GM12875 (cell line): ENCODE data around the gene DLX2.

Experiments used
- H3K4me3 ChIP-seq: one replicate; pipeline ENCODE4 v1.5.1; 2011; ENCODE audit warnings: low read depth, low read length, control low read depth
- CTCF ChIP-seq: IDR thresholded peaks from 2 replicates; pipeline ENCODE4 v1.5.1; 2011; ENCODE audit warnings: low read depth, mild to moderate bottlenecking, control low read depth, inconsistent platforms, low read length, moderate library complexity, borderline replicate concordance; ENCODE audit not compliant: insufficient read depth

DLX2 gene

GRCh38 chr2:172106108-172106961, 3.6 kb upstream of the DLX2 start:
- H3K4me3 ChIP-seq, result peak overlapping the region; percentile 48

GRCh38 chr2:172105471-172106107, 2.9 kb upstream of the DLX2 start:
- no peak for TF ChIP-seq CTCF
- peak overlapping the region; percentile 48 for H3K4me3 ChIP-seq

More at GRCh38 chr2:172106108-172106961, 3.6 kb upstream of the DLX2 start:
- peak; percentile 65 for TF ChIP-seq CTCF

- peak; percentile 94 for TF ChIP-seq CTCF
- H3K4me3 ChIP-seq, result peak overlapping the region; percentile 55
Observed at GRCh38 chr2:172103471-172104272, 972 bp upstream of the DLX2 start.

GRCh38 chr2:172101821-172102390, 794 bp downstream of the DLX2 start:
- peak overlapping the region; percentile 55 for H3K4me3 ChIP-seq
- no peak for TF ChIP-seq CTCF

GRCh38 chr2:172100935-172101820, 1.5 kb downstream of the DLX2 start:
- no peak for TF ChIP-seq CTCF
- no peak overlapping the region for H3K4me3 ChIP-seq
